Epidermal melanocyte (primary cell): Measurements from ENCODE around the gene SLCO4A1.

Source experiments
- DNase-seq: peaks from one replicate; pipeline ENCODE4 v3.0.0; 2011; ENCODE audit warnings: low spot score; ENCODE audit not compliant: insufficient read length

The SLCO4A1 gene

DNA sequence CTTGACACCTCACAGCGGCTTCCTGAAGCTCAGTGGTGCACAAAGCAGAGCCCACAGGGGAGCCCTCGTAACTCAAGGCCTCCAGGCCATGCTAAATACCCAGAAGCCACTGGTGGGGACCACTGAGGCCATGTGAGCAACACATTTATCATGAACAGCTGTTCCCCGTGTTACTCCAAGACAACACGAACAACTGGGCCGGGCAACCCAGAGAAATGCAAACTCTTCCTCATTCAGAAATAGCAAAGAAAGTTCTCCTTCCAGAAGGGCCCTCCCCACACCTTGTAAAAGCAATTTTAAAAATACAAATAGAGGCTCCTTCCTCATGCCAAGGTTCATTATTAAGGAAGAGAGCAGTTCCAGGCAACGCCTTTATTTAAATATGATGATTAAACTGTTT, 36.3 kb upstream of the SLCO4A1 start:
- DNase-seq, result no peak

DNA sequence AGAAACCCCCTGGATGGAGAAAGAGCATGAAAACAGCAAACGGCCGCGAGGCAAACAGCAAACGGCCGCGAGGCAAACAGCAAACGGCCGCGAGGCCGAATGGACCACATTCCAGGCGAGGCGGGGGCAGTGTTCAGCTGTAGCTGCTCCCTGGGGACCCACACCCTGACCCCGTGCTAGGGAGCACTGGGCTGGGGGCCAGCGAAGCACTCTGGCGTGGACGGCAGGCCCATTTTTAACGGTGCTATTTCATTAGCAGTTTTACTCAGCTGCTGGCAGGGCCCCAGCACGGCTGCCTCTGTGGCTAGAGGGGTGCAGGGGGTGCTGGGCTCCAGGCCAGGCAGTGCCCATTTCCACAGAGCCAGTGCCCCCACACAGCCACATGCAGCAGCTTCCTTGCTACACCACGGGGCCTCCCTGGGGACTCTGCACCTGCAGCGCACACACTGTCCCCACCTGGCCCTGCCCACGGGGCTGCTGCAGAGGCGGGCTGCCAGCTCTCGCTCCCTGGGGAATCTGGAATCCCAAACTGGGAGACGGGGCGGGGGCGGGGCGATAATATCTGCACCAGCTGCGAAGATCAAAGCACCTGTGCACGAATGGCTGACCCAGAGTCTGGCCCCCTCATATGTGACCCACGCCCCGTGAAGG, 35.6 kb upstream of the SLCO4A1 start:
- DNase-seq, result no peak

DNA sequence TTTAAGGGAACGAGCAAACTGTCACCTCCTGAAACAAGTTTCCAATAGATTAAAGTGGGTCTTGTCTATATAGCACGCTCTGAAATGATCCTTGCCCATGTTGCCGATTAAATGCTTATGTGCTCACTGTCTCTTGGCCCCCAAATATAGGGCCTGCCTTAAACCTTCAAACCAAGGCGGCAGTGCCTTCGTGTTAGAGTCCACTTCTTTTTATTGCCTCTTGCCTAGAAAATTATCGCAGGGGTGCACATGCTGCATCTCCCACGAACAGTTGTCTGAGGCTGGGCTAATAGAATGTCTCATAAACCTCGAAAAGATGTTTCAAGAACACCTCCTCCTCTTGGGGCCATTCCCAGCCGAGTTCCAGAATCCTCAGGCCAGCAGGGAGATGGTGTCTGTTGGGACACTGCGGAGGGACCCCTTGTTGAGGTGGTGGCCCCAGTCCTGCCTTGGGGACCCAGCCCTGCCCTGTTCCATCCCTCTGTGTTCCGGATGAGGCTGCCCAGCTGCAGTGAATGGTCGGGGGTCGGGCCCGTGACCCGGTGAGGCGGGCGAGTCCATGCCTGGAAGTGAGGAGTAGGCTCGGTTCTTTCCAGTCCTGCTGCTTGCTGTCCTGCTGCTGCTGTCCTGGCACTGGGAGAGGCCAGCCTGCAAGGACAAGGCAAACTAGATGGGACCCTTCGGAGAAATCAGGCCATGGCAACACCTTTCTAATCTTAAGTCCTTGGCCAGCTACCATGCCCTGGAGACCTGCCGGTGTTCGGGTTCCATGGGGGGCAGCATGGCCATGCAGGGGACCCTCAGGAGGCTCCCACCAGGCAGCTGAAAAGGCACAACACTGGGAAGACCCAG, 34.7 kb upstream of the SLCO4A1 start:
- DNase-seq, result no peak

DNA sequence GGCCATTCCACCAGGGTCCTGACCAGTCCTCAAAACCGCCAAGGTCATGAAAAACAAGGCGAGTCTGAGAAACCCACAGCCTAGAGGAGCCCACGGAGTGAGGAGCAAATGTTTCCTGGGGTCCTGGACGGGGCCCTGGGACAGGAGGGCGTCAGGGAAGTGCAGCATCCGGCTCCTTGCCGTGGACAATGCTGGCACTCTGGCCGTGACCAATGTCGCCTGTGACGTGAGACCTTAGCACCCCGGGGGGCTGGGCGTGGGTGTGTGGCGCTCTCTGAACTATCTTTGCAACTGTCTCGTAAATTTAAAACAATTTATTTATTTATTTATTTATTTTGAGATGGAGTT, 34.1 kb upstream of the SLCO4A1 start:
- DNase-seq, result no peak

DNA sequence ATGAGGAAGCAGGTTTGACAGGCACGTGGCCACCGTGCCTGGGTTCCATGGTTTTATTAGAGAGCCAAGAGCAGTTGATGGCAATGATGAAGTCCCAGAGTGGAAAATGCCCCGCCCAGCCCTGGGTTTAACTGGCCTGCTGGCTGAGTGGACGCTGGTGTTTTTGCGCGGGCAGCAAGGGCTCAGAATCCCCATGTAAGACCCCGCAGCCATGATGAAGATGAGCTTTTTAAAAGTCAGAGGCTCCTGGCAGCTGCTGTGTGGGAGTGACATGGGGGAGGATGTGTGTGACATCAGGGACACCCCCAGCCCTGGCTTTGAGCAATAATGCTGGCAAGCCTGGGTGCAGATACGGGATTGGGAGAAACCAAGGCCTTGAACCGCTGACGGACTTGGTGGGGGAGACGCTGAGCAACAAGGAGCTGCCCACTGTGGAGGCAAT, 33.0 kb upstream of the SLCO4A1 start:
- no peak for DNase-seq

DNA sequence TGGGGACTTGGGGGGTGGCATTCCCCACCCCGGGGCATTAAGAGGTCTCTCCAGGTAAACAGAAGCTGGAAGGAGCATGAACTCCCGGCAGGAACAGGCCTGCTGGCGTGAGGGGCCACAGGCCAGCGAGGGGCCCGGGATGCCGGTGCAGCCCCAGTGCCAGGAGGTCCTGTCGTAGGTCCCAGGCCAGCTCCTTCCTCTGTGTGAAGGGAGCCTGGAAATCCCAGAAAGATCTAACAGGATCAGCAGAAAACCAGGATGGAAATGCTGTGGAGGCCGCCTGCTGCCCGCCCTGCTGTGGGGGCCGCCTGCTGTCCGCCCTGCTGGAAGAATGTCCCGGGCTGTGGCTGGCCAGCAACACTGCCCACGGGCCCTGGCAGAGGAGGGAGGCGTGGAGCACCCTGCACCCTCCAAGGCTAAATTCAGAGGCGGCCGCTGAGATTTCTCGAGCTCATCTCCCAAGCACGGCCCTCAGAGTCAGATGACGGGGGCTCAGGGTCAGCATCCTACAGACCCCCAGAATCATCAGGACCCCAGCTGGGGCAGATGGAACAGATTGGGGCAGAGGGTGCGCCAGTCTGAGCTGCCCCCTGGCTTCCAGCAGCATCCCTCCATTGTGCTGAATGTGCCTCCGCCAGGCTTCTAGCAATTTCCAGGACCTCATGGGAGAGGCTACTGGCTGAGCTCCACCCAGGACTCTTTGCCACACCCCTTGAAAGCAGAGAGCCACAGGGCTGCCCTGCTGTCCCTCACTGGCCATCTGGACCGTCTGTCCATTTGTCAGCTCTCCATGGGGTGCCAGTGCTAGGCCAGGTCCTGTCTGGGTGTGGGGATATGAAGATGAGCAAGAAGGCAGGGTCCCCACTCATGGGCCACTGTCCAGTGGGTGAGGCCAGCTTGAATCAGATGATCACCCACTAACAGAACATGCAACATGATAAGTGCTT, 32.2 kb upstream of the SLCO4A1 start:
- no peak for DNase-seq

DNA sequence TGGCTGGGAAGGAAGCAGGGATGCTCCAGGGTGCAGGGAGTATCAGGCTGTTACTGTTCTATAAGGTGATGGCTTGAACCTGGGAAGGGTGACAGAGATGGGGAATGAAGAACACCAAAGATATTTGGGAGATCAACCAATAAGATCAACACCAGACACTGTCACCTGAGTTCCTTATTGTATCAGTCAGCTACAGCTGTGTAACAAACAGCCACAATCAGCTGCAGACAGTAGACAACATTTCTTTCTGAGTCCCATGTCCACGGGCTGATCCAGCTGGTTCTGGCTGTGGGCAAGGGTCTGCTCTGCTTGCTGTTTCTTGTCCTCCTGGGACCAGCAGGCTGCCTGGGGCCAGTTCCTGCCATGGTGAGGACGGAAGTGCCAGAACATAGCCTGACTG, 31.3 kb upstream of the SLCO4A1 start:
- no peak for DNase-seq

DNA sequence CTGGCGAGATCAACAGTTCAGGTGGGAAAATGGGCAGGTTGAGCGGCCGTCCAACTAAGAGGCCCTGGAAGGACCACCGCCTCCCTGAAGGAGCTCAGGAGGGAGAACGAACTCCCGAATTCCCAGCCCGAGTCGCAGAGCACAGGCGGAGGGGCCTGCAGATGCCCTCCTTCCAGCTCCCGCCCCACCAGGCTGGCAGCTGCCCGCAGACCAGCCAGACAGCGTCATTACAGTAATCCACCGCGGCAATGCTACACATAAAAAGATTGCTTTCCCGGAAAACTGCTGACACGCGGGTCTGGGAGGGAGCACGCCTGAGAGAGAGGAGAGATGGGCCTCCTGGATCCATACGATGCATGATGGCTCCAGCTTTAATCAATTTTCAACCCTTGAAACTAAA, 30.5 kb upstream of the SLCO4A1 start:
- DNase-seq, result no peak

DNA sequence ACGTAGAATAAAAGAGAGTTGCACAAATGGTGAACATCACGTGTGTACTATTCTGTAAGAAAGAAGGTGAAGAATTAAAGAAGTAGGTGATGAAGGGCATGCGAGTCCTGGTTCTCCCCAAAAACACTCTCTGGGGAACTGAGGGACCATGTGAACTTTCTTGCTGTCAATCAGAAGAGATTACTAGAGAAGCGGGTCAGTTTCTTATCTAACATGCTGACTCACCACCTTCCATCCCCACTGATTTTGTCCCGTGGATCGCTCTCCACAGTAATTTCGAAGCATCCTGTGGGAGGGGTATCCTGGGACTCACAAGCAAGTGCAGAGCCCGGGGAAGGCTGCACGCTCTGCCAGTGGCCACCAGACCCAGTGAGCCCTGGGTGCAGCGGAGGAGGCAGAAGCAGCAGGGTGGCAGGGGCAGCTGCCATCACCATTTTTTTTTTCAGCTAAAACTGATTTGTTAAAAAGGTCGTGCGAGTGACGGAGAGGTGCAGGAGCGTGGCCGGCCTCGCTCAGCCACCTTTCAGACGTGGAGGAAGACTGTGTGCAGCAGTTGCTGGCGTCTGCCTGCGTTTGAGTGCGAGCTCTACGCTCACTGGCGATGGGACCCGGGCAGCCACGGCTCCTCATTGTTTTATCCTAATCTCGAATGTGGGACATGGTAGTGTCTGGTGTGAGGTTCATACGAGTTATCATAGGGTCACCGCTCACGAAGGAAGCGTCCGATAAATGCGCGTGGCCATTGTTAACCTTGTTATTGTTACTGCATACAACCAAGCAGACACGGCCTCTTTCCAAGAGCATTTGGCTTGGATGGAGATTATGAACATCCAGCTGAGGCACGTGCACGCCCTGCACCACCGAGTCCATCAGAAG, 28.0 kb upstream of the SLCO4A1 start:
- no peak for DNase-seq

DNA sequence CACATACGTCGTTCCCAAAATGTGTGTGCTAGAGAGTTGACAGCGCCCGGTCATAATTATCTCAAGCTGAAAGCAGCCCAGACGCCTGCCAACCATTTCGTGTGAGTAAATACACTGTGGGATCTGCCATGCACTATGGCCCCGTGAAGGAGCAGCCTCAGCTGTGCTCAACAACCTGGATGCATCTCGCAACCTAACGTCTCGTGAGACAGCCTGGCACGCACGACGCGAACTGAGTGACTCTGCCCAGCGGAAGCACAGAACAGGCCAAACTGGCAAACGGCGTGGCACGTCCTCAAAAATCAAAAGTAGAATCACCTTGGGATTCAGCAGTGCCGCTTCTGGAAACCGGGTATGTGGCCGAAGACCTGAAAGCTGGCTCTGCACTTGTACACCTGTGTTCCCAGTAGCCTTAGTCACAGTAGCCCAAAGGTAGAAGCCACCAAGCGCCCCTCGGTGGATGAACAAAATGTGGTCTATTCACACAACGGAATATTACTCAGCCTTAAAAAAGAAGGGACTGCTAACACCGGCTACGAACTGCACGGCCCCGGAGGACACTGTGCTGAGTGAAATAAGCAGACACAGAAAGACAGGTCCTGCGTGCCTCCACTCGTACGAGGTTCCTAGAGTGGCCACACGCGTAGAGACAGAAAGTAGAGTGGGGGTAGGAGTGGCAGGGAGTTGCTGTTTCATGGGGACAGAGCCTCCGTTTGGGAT, 27.2 kb upstream of the SLCO4A1 start:
- DNase-seq, result no peak

DNA sequence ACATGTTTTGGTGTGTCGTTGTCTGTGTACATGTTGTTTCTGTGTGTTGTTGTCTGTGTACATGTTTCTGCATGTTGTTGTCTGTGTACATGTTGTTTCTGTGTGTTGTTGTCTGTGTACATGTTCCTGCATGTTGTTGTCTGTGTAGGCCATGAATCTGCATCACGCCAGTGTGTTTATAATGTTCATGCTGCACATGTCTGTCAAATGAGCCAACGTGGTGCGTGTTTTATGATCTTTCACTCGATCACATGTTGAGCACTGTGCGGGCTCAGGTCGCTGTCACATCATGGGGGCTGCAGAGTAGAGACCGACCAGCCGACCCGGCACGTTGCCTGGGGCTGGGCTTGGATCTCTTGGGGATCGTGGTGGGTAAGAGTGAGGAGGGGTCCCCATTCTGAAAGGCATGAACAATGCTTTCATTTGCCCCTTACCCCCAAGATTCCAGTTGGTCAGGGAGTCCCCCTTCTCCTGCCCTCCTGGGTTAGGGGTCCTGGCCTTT, 26.5 kb upstream of the SLCO4A1 start:
- DNase-seq, result no peak

DNA sequence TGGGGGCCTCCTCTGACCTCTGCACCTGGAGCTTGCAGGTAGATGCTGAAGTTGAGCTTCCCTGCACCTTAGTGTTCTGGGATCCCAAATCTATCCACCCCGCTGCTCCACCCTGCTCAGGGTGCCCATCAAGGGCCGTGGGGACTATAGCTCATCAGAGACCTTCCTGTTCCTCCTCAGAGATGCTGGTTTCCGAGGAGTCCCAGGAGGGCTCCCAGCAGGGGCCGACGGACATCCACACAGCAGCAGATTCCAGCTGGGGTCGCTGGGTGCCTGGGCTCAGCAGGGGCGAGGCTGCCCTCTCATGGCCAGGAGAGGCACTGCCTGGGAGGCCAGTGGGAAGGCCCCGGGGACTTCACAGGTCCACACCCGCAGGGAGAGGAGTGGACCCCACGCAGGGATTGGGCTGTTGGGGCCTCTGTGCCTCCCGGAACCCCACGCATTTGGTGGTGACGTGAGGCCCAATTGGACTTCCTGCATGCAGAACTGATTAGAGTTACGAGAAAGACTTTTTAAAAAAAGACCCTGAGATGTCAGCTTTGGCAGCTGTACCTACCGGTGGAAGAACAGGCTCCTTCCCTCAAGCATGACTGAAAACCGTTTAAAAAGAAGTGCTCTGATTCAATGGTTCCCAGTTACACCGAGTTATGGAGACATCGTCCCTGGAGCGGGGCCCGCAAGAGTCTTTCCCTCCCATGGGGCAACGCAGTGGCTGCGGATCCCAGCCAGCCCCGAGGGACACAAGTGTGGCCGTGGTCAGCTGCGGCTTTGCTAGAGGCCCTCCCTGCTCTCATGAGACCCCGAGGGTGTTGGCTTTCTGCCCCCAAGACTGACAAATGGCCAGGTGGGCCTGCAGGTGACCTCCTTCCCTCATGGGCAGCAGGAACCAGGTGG, 25.3 kb upstream of the SLCO4A1 start:
- DNase-seq, result peak; percentile 78

DNA sequence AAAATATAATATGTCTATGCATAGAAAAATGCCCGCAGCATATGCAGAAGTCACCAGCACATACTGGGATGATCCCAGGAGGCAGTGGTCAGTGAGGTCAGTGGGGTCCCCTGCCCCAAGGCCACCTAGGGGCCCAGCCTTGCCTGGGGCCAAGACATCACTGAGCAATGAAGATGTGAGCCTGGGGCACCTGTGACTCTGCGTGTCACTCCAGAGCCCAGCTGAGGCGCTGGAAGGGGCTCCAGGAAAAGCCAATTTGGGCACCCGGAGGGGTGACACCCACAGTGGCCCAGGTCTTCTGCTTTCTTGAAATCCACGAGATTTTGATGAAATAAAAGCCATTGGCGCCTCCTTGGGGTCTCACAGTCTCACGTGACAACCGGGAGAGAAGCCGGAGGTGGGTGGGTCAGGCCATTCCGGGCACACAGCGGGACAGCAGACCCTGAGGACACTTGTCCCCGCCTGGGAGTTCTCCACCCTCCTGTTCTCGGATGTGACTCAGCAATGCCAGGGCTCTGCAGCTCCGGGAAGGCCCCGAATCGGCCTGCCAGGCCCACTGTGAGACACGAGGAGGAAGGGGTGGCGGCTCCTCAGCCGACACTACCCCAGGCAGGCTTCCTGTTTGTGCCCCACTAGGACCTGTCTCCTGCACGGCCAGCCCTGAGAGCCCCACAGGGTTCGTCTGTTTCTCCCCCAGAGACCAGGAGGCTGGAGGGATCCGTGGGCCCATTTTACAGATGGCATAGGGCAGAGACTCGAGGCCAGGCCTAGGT, 24.4 kb upstream of the SLCO4A1 start:
- no peak for DNase-seq

DNA sequence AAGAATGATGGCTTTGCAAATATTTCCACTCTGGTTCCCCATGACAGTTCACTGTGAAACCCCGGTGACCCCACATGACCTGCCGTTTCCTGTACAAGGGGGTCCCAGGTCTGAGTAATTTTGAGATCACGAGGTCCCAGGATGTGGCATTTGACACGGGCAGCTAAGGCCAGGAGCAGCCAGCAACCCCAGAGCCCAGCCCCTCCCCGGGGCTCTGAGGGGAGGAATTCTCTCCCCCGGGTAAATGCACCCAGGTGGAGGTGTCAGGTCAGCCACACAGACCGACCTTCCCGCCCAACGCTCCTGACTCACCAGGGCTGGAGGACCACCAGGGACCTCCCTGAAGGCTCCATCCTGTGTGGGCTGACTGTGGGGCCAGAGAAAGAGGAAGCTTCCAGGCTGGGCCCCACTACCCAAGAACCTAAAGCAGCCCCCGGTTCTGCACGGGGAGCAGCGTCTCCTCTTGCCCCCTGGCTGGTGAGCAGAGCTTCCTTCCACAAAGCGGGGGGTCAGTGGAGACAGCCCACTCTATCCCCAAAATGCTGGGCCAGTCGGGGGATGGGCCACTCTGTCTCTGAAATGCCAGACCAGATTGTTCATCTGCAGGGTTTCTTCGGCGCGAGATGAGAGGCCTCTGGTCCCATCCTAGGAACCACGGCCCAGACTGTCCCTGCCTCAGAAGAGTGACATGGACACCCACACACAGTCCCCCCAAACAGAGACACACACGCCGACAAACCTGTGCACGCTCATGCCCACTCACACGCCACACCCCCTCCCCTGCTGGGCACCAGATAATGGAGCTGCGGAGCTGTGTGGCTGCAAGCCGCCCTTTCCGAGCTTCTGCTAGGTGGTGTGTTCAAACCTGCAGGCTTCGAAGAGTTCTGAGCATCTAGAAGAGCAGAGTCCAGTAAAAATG, 23.4 kb upstream of the SLCO4A1 start:
- no peak for DNase-seq

DNA sequence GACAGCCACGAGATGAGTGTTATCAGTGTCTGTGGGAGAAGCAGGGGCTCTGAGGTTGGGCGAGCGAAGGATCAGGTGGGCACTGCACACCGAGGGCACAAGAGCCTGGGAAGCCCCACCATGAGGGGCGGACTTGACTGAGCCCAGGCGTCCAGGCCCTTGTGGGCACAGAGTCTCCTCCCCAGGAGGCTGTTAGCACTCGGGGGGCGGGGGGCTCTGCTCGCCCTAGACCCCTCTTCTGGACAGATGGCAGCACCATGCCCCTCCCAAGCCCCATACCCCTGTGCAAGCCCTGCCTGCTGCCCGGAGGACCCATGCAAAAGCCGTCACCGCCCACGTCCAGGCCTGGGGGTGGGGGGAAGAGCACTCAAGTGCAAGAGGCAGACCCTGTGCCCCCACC, 21.7 kb upstream of the SLCO4A1 start:
- no peak for DNase-seq

DNA sequence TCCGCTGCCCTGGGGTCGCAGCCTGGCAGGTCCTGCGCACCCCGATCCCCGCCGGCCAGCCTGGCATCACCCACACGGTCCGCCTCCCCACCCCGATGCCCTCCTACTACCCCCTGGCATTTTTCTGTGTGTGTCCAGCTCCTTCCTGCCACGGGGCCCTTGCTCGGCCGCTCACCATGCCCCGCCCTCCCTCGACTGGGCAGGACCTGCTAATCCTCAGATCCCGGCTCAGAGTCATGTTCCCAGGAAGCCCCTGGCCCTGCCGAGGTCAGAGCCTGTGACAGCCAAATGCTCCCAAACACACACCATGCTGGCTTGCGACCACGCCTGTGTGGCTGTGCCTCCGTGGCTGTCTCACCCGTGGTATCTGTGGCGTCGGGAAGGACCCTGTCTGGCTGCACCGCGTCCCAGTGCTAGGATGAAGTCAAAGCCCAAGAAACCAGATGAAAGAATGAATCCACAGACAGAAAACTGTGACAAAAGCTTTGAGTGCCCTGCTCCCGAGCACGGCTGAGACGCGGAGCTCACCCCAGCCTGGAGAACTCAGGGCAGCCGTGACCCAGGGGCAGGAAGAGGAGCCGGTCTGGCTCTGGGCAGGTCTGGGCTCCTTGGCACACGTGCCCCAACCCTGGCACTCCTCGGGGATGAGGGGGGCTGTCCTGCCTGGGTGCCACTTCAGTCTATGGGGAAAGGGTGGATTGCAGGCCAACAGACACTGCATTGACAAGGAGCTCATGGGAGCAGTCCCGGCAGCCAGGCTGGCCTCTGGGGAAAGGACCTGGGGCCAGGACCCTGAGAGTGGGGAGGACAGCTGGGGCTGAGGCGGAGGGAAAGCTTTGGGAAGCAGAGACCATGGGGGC, 20.8 kb upstream of the SLCO4A1 start:
- DNase-seq, result no peak
